Hepatocyte (in vitro differentiated cells): ENCODE measurements around the gene LEMD1. TPM values are rescaled to one million over a fixed set of nuclear protein-coding genes. Genes with fewer than 3 reads are reported as not detected.

Experiments
- DNase-seq: peaks from one replicate; pipeline ENCODE4 v3.0.0-alpha.2; 2016; ENCODE audit warnings: low spot score
- H2AFZ ChIP-seq: fragments of 200-600 bp; sonication (generic); 2 replicates; pipeline ENCODE4 v1.6.0; 2016; ENCODE audit warnings: antibody characterized with exemption, mild to moderate bottlenecking
- H3K27ac ChIP-seq: fragments of 200-600 bp; sonication (generic); 2 replicates; pipeline ENCODE4 v1.5.1; 2016; ENCODE audit warnings: mild to moderate bottlenecking
- H3K27me3 ChIP-seq: fragments of 200-600 bp; sonication (generic); 2 replicates; pipeline ENCODE4 v1.6.1; 2016
- H3K36me3 ChIP-seq: fragments of 200-600 bp; sonication (generic); replicated peaks from 2 replicates; pipeline ENCODE4 v1.5.1; 2016; ENCODE audit warnings: low read depth; ENCODE audit not compliant: insufficient read depth
- H3K4me1 ChIP-seq: fragments of 200-600 bp; sonication (generic); 2 replicates; pipeline ENCODE4 v1.5.1; 2016; ENCODE audit warnings: mild to moderate bottlenecking, moderate library complexity; ENCODE audit not compliant: insufficient read depth
- H3K4me2 ChIP-seq: fragments of 200-600 bp; sonication (generic); 2 replicates; pipeline ENCODE4 v1.6.0; 2016
- H3K4me3 ChIP-seq: fragments of 200-600 bp; sonication (generic); 2 replicates; pipeline ENCODE4 v1.5.1; 2016; ENCODE audit warnings: mild to moderate bottlenecking
- H3K79me2 ChIP-seq: fragments of 200-600 bp; sonication (generic); 2 replicates; pipeline ENCODE4 v1.6.0; 2017; ENCODE audit warnings: mild to moderate bottlenecking
- H3K9me2 ChIP-seq: fragments of 200-600 bp; sonication (generic); replicated peaks from 2 replicates; pipeline ENCODE4 v1.6.0; 2017; ENCODE audit warnings: mild to moderate bottlenecking; ENCODE audit not compliant: insufficient read depth
- H3K9me3 ChIP-seq: fragments of 200-600 bp; sonication (generic); 2 replicates; pipeline ENCODE4 v1.5.1; 2016; ENCODE audit warnings: low read depth, mild to moderate bottlenecking
- H4K20me1 ChIP-seq: fragments of 200-600 bp; sonication (generic); 2 replicates; pipeline ENCODE4 v1.6.0; 2016; ENCODE audit warnings: mild to moderate bottlenecking; ENCODE audit not compliant: insufficient read depth, poor library complexity, severe bottlenecking
- CTCF ChIP-seq: fragments of 200-600 bp; sonication (generic); IDR thresholded peaks from 2 replicates; pipeline ENCODE4 v1.5.1; 2016; ENCODE audit warnings: antibody characterized with exemption, mild to moderate bottlenecking; ENCODE audit not compliant: poor library complexity
- EZH2 ChIP-seq: fragments of 200-600 bp; sonication (generic); IDR thresholded peaks from 2 replicates; pipeline ENCODE4 v1.6.1; 2016; ENCODE audit warnings: antibody characterized with exemption, mild to moderate bottlenecking, borderline replicate concordance
- EZH2phosphoT487 ChIP-seq: fragments of 200-600 bp; sonication (generic); IDR thresholded peaks from one replicate; pipeline ENCODE4 v1.6.1; 2018; ENCODE audit warnings: antibody characterized with exemption, mild to moderate bottlenecking, low read depth, moderate library complexity; ENCODE audit not compliant: unreplicated experiment, severe bottlenecking
- WGBS: methylation state at CpG from one replicate; pipeline ENCODE4 v1.1.6; 2016; ENCODE audit warnings: low lambda C conversion rate; ENCODE audit errors: missing lambda C conversion rate; 5-methylcytosine and 5-hydroxymethylcytosine counted together
- polyA plus RNA-seq: library from polyadenylated mRNA; unstranded; fragments of >200 nt; fragmentation: Nextera tagmentation; extraction: Ambion mirVana; gene quantifications from 2 replicates; pipeline ENCODE4 v1.2.1, GENCODE V29; 2016
- total RNA-seq: library from RNA; depleted of rRNA; stranded (reverse); fragments of >200 nt; gene quantifications from 2 replicates; pipeline ENCODE4 v1.2.3, GENCODE V29; 2014

The LEMD1 gene
- total and polyA plus RNA-seq, 2 experiments from 2014 or later, result 0.35 to 2.4 TPM

- peaks cover 76% of the 10 kb centered on the region for H3K27me3 ChIP-seq
- peak overlapping the region; percentile 45 for H2AFZ ChIP-seq
- H3K79me2 ChIP-seq, result no peaks in the 10 kb centered on the region
- no peak overlapping the region for H3K27ac ChIP-seq
- peaks cover 9% of the 10 kb centered on the region for H3K4me1 ChIP-seq
- no peaks in the 10 kb centered on the region for H4K20me1 ChIP-seq
- H3K4me3 ChIP-seq, result no peak overlapping the region
- H3K9me2 ChIP-seq, result no peaks in the 10 kb centered on the region
- no peak for DNase-seq
- H3K4me2 ChIP-seq, result peak overlapping the region; percentile 83
- WGBS, result 1% methylated on average over 31 of the region's 47 CpGs
- no peaks in the 10 kb centered on the region for H3K36me3 ChIP-seq
- H3K9me3 ChIP-seq, result no peaks in the 10 kb centered on the region
- TF ChIP-seq EZH2, result peak; percentile 95
- TF ChIP-seq EZH2phosphoT487, result peak; percentile 50
- TF ChIP-seq CTCF, result no peak
These were observed 34.6 kb upstream of the LEMD1 start for GRCh38 chr1:205456383-205456867.

DNA sequence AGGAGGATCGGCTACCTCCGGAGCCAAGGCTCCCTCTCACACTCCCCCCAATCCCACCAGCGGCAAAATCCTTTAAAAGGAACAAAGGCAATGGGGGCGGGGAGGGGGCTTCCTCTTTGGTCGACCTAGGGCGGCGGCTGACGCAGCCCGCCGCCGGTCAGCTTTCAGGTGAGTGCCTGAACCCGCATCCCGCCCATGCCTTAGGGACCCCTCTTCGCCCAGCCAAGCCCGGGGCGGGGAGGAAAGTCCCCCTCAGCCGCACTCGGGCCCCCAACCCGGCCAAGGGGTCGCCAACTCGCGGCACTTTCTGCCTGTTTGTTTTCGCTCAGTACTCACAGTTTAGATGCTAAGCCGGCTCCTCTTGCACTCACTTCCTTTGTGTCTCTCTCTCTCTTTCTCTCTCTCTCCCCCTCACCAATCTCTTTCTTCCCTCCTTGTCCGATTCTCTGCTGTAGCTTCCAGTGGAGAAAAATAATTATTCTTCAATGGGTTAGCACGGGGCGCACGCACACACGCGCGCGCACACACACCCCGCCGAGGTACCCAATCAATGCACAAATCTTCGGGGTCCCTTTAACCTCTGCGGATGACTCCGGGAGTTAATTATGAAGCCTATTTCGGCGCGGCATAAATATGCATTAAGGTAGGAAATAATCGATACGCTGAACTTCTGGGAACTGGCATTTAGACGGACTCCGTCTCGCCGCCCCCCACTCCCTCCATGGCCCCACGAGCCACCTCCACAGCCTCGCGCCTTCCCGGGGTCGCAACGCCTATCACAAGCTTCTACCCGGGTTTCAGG lies 33.9 kb upstream of the LEMD1 start, which contains the start of gene BLACAT1:
Gene BLACAT1 (minus strand): TSS at position 465 of the 802 bp plus-strand sequence.
- Histone ChIP-seq H4K20me1 (no peaks in the 10 kb centered on the region), H2AFZ (peak within 1 kb of the TSS; percentile 45), H3K4me1 (peaks cover 15% of the 10 kb centered on the region), H3K4me3 (no peak within 1 kb of the TSS), H3K27ac (no peak within 1 kb of the TSS), H3K36me3 (no peaks in the 10 kb centered on the region), H3K79me2 (no peaks in the 10 kb centered on the region), H3K9me3 (no peaks in the 10 kb centered on the region), H3K4me2 (peak within 1 kb of the TSS; percentile 83), H3K9me2 (no peaks in the 10 kb centered on the region), H3K27me3 (peaks cover 71% of the 10 kb centered on the region)
- TF ChIP-seq EZH2phosphoT487 (peak; percentile 59), CTCF (no peak), EZH2 (peak; percentile 89)
- DNase-seq, result no peak
- WGBS, result under 1% methylated on average over 49 of the region's 53 CpGs

DNA sequence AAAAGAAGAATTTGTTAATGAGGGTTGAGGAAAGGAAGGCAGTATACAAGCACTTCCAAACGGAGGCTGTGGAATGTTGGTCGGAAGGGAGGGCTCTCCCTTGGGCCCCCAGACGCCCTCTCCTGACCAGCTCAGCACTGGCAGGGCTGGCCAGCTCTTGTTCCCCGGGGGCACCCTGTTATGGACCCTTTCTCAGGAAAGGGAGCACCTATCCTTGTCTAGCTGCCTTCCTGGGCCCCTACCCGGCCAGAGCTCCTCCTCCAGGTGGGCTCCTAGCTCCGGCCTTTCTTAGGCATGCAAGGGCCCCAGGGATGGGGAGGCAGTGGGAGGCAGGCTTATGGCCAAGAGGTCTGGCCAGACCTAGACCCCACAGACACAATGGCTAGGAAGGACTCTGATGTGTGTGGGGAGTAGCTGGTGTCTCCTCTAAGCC lies 33.1 kb upstream of the LEMD1 start:
- H3K27ac ChIP-seq, result no peak overlapping the region
- WGBS, result 12% methylated on average over 6 of the region's 6 CpGs
- no peaks in the 10 kb centered on the region for H3K79me2 ChIP-seq
- no peaks in the 10 kb centered on the region for H3K9me3 ChIP-seq
- no peak for DNase-seq
- no peak overlapping the region for H3K4me3 ChIP-seq
- no peaks in the 10 kb centered on the region for H4K20me1 ChIP-seq
- H3K4me1 ChIP-seq, result peaks cover 24% of the 10 kb centered on the region
- no peak overlapping the region for H3K4me2 ChIP-seq
- no peaks in the 10 kb centered on the region for H3K36me3 ChIP-seq
- no peak for TF ChIP-seq EZH2
- TF ChIP-seq EZH2phosphoT487, result no peak
- no peak for TF ChIP-seq CTCF
- H2AFZ ChIP-seq, result no peak overlapping the region
- no peaks in the 10 kb centered on the region for H3K9me2 ChIP-seq
- H3K27me3 ChIP-seq, result peaks cover 67% of the 10 kb centered on the region
